HFFc6 (cell line): ENCODE measurements around the gene ARHGAP32. TPM values are rescaled to one million over a fixed set of nuclear protein-coding genes. Genes with fewer than 3 reads are reported as not detected.

Experiments
- DNase-seq: peaks from one replicate; pipeline ENCODE4 v3.0.0-alpha.2; 2018
- H3K27ac Mint-ChIP-seq: 2 replicates; pipeline ENCODE4 v1.8.0; 2020; ENCODE audit warnings: mild to moderate bottlenecking, mixed read lengths
- H3K27me3 Mint-ChIP-seq: 2 replicates; pipeline ENCODE4 v1.8.0; 2021; ENCODE audit warnings: mild to moderate bottlenecking, moderate library complexity, mixed read lengths; ENCODE audit not compliant: insufficient read depth
- H3K36me3 Mint-ChIP-seq: 2 replicates; pipeline ENCODE4 v1.8.0; 2021; ENCODE audit warnings: low read depth, mixed read lengths
- H3K4me1 Mint-ChIP-seq: 2 replicates; pipeline ENCODE4 v1.8.0; 2020; ENCODE audit warnings: low read depth, mixed read lengths
- H3K4me3 Mint-ChIP-seq: 2 replicates; pipeline ENCODE4 v1.8.0; 2020; ENCODE audit warnings: mild to moderate bottlenecking, moderate library complexity, mixed read lengths
- H3K9me3 Mint-ChIP-seq: 2 replicates; pipeline ENCODE4 v1.8.0; 2020; ENCODE audit warnings: mild to moderate bottlenecking, mixed read lengths
- CTCF ChIP-seq: fragments of 200-600 bp; sonication (generic); IDR thresholded peaks from 2 replicates; pipeline ENCODE4 v1.5.0; 2021; ENCODE audit warnings: antibody characterized with exemption, mild to moderate bottlenecking
- total RNA-seq, 6 experiments: library from RNA; stranded (reverse); fragmentation: NEBNext Ultra II Directional; extraction: Animal tissue kit (Norgen Biotek cat#: 25700); gene quantifications; 2 replicates in 1 of 6; 3 replicates in 5 of 6; pipeline ENCODE4 v1.2.3, GENCODE V29; 2021

Gene ARHGAP32
- total RNA-seq, 6 experiments from 2014 or later: 7.6 to 8.7 (median 8.0) TPM

- Mint-ChIP-seq H3K36me3 (peaks cover 12% of the 10 kb centered on the region), H3K4me3 (no peak overlapping the region), H3K27me3 (peaks cover 2% of the 10 kb centered on the region; the same call in 1 of the 2 replicates), H3K4me1 (peaks cover 13% of the 10 kb centered on the region), H3K9me3 (peaks cover 12% of the 10 kb centered on the region), H3K27ac (no peak overlapping the region)
- no peak for DNase-seq
- no peak for TF ChIP-seq CTCF
Measured at GRCh38 chr11:129093283-129093682, 98.8 kb downstream of the ARHGAP32 start.

- no peaks in the 10 kb centered on the region for H3K9me3 Mint-ChIP-seq
Measured at GRCh38 chr11:129090056-129090455, 102.1 kb downstream of the ARHGAP32 start.

GRCh38 chr11:129089279-129089678 is 102.8 kb downstream of the ARHGAP32 start:
- Mint-ChIP-seq H3K4me1 (peaks cover 13% of the 10 kb centered on the region), H3K27me3 (no peaks in the 10 kb centered on the region), H3K4me3 (no peak overlapping the region), H3K36me3 (peaks cover 7% of the 10 kb centered on the region), H3K27ac (no peak overlapping the region), H3K9me3 (peaks cover 7% of the 10 kb centered on the region)
- TF ChIP-seq CTCF: no peak
- no peak for DNase-seq

More at GRCh38 chr11:129090056-129090455, 102.1 kb downstream of the ARHGAP32 start:
- Mint-ChIP-seq H3K27me3 (no peaks in the 10 kb centered on the region), H3K36me3 (no peaks in the 10 kb centered on the region; the same call in 1 of the 2 replicates), H3K27ac (no peak overlapping the region), H3K4me3 (no peak overlapping the region), H3K4me1 (peaks cover 13% of the 10 kb centered on the region)
- DNase-seq: no peak
- TF ChIP-seq CTCF: no peak

- Mint-ChIP-seq H3K36me3 (peaks cover 24% of the 10 kb centered on the region), H3K27ac (no peak overlapping the region), H3K4me3 (no peak overlapping the region)
Measured at GRCh38 chr11:129086976-129087375, 105.1 kb downstream of the ARHGAP32 start.

GRCh38 chr11:129077191-129077590 is 114.9 kb downstream of the ARHGAP32 start:
- Mint-ChIP-seq H3K36me3 (peaks cover 8% of the 10 kb centered on the region), H3K4me3 (no peak overlapping the region), H3K27ac (no peak overlapping the region), H3K27me3 (no peaks in the 10 kb centered on the region), H3K9me3 (no peaks in the 10 kb centered on the region), H3K4me1 (no peaks in the 10 kb centered on the region)
- TF ChIP-seq CTCF: no peak
- DNase-seq: no peak

More at GRCh38 chr11:129086976-129087375, 105.1 kb downstream of the ARHGAP32 start:
- no peak for DNase-seq
- peaks cover 18% of the 10 kb centered on the region for H3K9me3 Mint-ChIP-seq
- TF ChIP-seq CTCF: no peak
- H3K4me1 Mint-ChIP-seq: peaks cover 13% of the 10 kb centered on the region
- no peaks in the 10 kb centered on the region for H3K27me3 Mint-ChIP-seq

GRCh38 chr11:129075757-129076156 is 116.4 kb downstream of the ARHGAP32 start:
- Mint-ChIP-seq H3K4me3 (no peak overlapping the region), H3K27me3 (no peaks in the 10 kb centered on the region), H3K36me3 (peaks cover 8% of the 10 kb centered on the region), H3K9me3 (no peaks in the 10 kb centered on the region), H3K27ac (no peak overlapping the region), H3K4me1 (no peaks in the 10 kb centered on the region)
- TF ChIP-seq CTCF: no peak
- DNase-seq: no peak
